ENCODE measurements around the gene KANK4. TPM values are rescaled to one million over a fixed set of nuclear protein-coding genes. Genes with fewer than 3 reads are reported as not detected.

The KANK4 gene
- 1 to 10 TPM in 5 of 6 donors, under 1 TPM in 1; 0.63 to 9.8 (median 3.7) TPM for total RNA-seq

DNA sequence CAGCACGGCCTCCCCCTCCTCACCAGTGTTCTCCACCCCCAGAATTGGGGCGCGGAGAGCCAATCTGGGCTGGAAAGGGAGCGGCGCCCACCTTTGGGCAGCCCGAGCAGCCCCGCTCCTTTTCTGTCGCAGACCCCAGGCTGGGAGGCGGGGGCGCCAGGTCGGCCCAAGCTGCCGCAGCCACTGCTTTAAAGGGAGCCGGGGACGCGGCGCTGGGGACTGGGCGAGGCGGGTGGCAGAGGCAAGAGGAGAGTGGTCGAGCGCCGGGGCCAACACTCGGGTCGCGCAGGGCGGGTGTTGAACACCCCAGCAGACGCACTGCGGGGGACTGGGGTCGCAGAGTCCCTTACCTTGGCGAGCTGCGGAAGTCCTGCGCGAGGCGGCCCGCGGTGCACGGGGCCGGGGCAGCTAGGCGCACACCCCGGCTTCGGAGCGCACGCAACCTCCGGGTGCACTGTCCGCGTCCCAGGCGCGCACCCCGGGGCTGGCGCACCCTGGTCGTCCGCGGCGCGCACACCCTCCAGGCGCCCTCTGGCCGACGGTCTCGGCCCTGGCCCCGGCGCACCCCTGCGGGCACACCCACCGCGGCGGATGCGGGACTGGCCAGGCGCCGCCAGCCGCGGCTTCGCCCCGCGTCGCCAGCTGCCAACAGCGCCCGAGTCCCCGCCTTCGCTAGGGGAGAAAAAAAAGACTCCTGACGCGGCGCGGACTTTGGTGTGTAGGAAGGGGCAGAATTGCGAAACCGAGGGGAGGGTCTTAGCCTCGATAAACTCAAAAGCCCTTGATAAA is at the start of gene KANK4:
Gene KANK4, minus strand, starts transcription at position 679 of the 789 bp plus-strand sequence. CDS start 37,870 bp downstream, outside the sequence.
- peak within 1 kb of the TSS; percentile 14 to 53 (median 44) for H3K4me3 ChIP-seq

DNA sequence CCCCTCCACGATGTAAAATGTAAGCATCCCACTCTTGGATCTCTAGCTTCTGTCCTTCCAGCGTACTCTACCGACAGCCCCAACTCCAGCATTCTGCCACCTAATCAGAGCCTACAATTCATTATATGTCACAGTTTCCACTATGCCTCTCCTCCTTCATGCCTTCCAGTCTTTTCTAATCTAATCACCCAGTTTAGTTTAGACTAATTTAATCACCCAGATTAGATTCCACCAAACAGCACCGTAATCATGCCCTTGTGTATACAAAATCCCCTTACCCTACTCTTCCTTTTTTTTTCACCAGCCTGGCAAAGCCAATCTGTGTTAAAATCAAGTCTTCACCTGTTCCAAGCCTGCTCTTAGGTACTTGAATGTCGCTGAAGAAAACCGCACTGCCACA is 49.8 kb upstream of the KANK4 start:
- no peaks in the 10 kb centered on the region for H3K9me3 ChIP-seq
- H3K36me3 ChIP-seq = no peaks in the 10 kb centered on the region
- H3K27me3 ChIP-seq = no peaks in the 10 kb centered on the region
- TF ChIP-seq POLR2AphosphoS5 (IDR thresholded peaks at IDR 0.05) (no peak), POLR2A (IDR thresholded peaks at IDR 0.05) (no peak), EP300 (IDR thresholded peaks at IDR 0.05) (no peak)
- TF ChIP-seq, protein P1, sequence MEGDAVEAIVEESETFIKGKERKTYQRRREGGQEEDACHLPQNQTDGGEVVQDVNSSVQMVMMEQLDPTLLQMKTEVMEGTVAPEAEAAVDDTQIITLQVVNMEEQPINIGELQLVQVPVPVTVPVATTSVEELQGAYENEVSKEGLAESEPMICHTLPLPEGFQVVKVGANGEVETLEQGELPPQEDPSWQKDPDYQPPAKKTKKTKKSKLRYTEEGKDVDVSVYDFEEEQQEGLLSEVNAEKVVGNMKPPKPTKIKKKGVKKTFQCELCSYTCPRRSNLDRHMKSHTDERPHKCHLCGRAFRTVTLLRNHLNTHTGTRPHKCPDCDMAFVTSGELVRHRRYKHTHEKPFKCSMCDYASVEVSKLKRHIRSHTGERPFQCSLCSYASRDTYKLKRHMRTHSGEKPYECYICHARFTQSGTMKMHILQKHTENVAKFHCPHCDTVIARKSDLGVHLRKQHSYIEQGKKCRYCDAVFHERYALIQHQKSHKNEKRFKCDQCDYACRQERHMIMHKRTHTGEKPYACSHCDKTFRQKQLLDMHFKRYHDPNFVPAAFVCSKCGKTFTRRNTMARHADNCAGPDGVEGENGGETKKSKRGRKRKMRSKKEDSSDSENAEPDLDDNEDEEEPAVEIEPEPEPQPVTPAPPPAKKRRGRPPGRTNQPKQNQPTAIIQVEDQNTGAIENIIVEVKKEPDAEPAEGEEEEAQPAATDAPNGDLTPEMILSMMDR (IDR thresholded peaks at IDR 0.05) = no peak
- H3K4me1 ChIP-seq = no peaks in the 10 kb centered on the region
- WGBS, 2 donors = 81 to 92% methylated on average over 6 of the region's 6 CpGs
- no peak overlapping the region for H3K4me3 ChIP-seq
- ATAC-seq (ENCODE audit: low FRiP score in 2 of 2) (no peak), DNase-seq (no peak)
- no peak overlapping the region for H3K27ac ChIP-seq

More for the DNA sequence above, at the start of gene KANK4:
- peak within 1 kb of the TSS in 2 of 4 donors; percentile 24 to 48 for H3K27ac ChIP-seq
- H3K36me3 ChIP-seq = no peaks in the 10 kb centered on the region
- H3K27me3 ChIP-seq = peaks cover 0 to 12% (median 5%) of the 10 kb centered on the region in 4 donors
- no peaks in the 10 kb centered on the region for H3K9me3 ChIP-seq
- ATAC-seq (ENCODE audit: low FRiP score in 2 of 2) (peak in 1 of 2 donors; percentile 60), DNase-seq (peak in 1 of 2 donors; percentile 85)
- 0 to 3% methylated on average over 11 to 26 of the region's 84 CpGs for WGBS, 2 donors
- TF ChIP-seq, protein P1 (IDR thresholded peaks at IDR 0.05) = no peak
- TF ChIP-seq POLR2AphosphoS5 (IDR thresholded peaks at IDR 0.05) (no peak), POLR2A (IDR thresholded peaks at IDR 0.05) (no peak), EP300 (IDR thresholded peaks at IDR 0.05) (no peak)
- H3K4me1 ChIP-seq = peaks cover 6 to 15% (median 8%) of the 10 kb centered on the region in 4 donors

DNA sequence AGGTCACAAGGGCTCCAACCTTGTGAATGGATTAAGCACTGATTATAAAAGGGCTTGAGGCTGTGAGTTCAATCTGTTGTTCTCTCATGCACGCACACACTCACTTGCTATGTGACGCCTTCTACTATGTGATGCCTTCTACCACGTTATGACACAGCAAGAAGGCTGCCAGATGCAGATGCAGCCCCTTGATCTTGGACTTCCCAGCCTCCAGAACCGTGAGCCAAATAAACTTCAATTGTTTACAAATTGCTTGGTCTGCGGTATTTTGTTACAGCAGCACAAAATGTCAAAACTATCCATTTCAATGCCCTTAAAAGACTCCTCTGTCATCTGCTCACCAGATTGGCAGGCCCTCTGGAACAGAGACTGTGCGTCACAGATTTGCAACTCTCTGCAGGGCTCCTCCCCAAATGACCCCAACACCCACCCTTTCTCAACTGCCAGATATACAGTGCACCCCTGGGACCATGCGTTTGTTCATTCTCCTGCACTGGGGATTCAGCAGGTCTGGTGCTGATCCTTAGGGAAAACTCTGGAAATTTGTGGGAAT is 47.8 kb upstream of the KANK4 start:
- DNase-seq = no peak
- TF ChIP-seq, protein P1 (IDR thresholded peaks at IDR 0.05) = no peak
- TF ChIP-seq POLR2A (IDR thresholded peaks at IDR 0.05) (no peak), POLR2AphosphoS5 (IDR thresholded peaks at IDR 0.05) (no peak), EP300 (IDR thresholded peaks at IDR 0.05) (no peak)
- H3K9me3 ChIP-seq = no peaks in the 10 kb centered on the region
- no peak overlapping the region for H3K4me3 ChIP-seq
- WGBS, 2 donors = 85 to 92% methylated on average over 7 of the region's 7 CpGs
- H3K4me1 ChIP-seq = no peaks in the 10 kb centered on the region
- H3K36me3 ChIP-seq = no peaks in the 10 kb centered on the region
- H3K27ac ChIP-seq = no peak overlapping the region
- no peak for ATAC-seq (ENCODE audit: low FRiP score in 2 of 2)
- no peaks in the 10 kb centered on the region for H3K27me3 ChIP-seq

DNA sequence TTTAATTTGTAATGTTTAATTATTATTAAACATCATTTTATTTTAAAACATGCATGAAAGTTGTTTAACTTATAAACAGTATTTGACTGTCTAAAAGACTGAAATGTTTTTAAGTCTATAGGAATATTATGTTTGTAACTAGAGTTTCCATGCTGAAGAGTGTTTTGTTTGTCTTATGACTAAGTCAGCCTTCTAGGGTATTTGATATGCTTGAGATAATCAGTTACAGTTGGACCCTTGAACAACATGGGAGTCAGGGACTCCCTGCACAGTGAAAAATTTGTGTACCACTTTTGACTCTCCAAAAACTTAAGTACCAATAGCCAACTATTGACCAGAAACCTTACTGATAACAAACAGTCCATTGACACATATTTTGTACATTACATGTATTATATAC is 45.5 kb upstream of the KANK4 start:
- TF ChIP-seq EP300 (IDR thresholded peaks at IDR 0.05) (no peak), POLR2AphosphoS5 (IDR thresholded peaks at IDR 0.05) (no peak)
- no peaks in the 10 kb centered on the region for H3K4me1 ChIP-seq
- no peak overlapping the region for H3K4me3 ChIP-seq
- DNase-seq (no peak), ATAC-seq (ENCODE audit: low FRiP score in 2 of 2) (no peak)
- H3K27ac ChIP-seq = no peak overlapping the region
- no peaks in the 10 kb centered on the region for H3K9me3 ChIP-seq
- H3K36me3 ChIP-seq = no peaks in the 10 kb centered on the region
- no peaks in the 10 kb centered on the region for H3K27me3 ChIP-seq

DNA sequence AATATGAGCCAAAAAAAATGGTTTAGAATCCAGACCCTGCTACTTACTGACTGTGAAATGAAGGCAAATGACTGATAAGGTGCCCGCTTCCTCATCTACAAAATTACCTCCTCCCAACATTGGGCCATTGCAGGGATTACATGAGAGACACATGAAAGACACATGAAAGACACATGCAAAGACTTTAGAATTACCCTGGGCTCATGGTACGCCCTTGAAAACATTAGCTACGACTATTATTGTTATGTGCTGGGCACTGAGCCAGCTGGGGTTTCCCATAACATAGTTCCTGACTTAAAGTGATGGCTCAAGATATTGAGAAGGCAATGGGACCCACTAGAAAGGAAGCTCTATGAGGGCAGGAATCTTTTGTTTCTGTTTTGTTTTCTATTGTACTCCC is 43.7 kb upstream of the KANK4 start:
- ATAC-seq (ENCODE audit: low FRiP score in 2 of 2) (no peak), DNase-seq (no peak)
- TF ChIP-seq EP300 (IDR thresholded peaks at IDR 0.05) = no peak
- TF ChIP-seq, protein P1 (IDR thresholded peaks at IDR 0.05) = no peak
- no peak for TF ChIP-seq POLR2AphosphoS5 (IDR thresholded peaks at IDR 0.05)
- TF ChIP-seq POLR2A (IDR thresholded peaks at IDR 0.05) = no peak
- H3K9me3 ChIP-seq = no peaks in the 10 kb centered on the region
- no peak overlapping the region for H3K4me3 ChIP-seq
- no peaks in the 10 kb centered on the region for H3K27me3 ChIP-seq
- no peak overlapping the region for H3K27ac ChIP-seq
- no peaks in the 10 kb centered on the region for H3K36me3 ChIP-seq
- WGBS, 2 donors = 54 to 65% methylated on average over 3 of the region's 3 CpGs
- no peaks in the 10 kb centered on the region for H3K4me1 ChIP-seq
